IPS-20b (cell line): Measurements from ENCODE around the gene CUTA.
A peak's percentile ranks its signal among the peaks of the same experiment; 100 is the strongest.
"Not testable (repeated sequence)": the region's sequence is repeated elsewhere in the genome, so short reads cannot be mapped to it uniquely, and the experiment has no call there.

Experiments used
- H3K27ac ChIP-seq: one replicate; pipeline ENCODE4 v1.5.1; 2013; ENCODE audit warnings: low read length
- H3K27me3 ChIP-seq: 2 replicates; pipeline ENCODE4 v1.6.1; 2013; ENCODE audit warnings: mild to moderate bottlenecking, low read length, inconsistent platforms; ENCODE audit not compliant: insufficient read depth
- H3K36me3 ChIP-seq: 2 replicates; pipeline ENCODE4 v1.6.1; 2013; ENCODE audit warnings: low read depth, mild to moderate bottlenecking, inconsistent platforms, low read length, moderate library complexity; ENCODE audit not compliant: insufficient read depth
- H3K4me1 ChIP-seq: 2 replicates; pipeline ENCODE4 v1.6.1; 2013; ENCODE audit warnings: mild to moderate bottlenecking, control low read depth, inconsistent platforms, low read length, moderate library complexity; ENCODE audit not compliant: insufficient read depth
- H3K4me3 ChIP-seq: 2 replicates; pipeline ENCODE4 v1.5.1; 2013; ENCODE audit warnings: mild to moderate bottlenecking, low read length, inconsistent platforms
- H3K9ac ChIP-seq: 2 replicates; pipeline ENCODE4 v1.6.1; 2013; ENCODE audit warnings: low read depth, mild to moderate bottlenecking, inconsistent platforms, low read length, moderate library complexity
- H3K9me3 ChIP-seq: 2 replicates; pipeline ENCODE4 v1.6.1; 2013; ENCODE audit warnings: mild to moderate bottlenecking, low read depth, low read length, inconsistent platforms; ENCODE audit not compliant: insufficient read depth

CUTA gene

DNA sequence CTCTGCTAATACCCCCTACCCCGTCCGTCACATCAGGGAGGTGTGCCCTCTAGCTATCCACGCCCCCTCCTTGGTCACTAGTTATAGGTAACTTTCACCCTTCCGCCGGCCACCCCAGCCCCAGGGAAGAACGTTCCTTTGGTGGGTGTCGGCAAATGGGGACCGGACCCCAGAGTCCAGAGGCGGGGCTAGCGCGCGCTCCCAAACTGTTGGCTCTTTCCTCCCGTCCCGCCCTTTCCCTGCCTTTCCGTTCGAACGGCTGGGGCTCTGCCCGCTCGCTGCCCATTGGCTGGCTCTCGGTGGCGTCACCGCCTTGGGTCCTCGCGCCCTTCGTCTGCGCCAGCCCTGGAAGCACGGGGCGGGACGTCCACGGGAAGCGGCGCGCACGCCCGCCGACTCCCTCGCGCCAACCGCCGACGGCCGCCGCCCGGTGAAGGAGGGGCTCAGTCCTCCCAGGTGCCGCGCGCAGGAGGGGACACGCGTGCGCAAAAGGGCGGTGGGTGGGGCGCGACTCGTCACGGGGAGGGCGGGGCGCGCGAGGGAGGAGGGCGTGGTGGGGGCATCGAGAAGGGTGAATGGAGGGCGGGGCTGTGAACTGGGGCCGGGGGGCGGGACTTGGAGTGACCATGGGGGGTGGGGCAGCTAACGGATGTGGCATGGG is 7.7 kb downstream of the CUTA start:
- H3K27ac ChIP-seq, result peak overlapping the region; percentile 65
- H3K4me1 ChIP-seq, result peaks cover 10% of the 10 kb centered on the region; the same call in 1 of the 2 replicates
- no peaks in the 10 kb centered on the region for H3K27me3 ChIP-seq
- peaks cover 64% of the 10 kb centered on the region for H3K36me3 ChIP-seq
- peak overlapping the region; percentile 77 for H3K4me3 ChIP-seq
- no peaks in the 10 kb centered on the region for H3K9me3 ChIP-seq
- peak overlapping the region; percentile 82; the same call in 1 of the 2 replicates for H3K9ac ChIP-seq

- no peaks in the 10 kb centered on the region for H3K9me3 ChIP-seq
- no peak overlapping the region for H3K4me3 ChIP-seq
- no peak overlapping the region for H3K27ac ChIP-seq
- H3K27me3 ChIP-seq, result no peaks in the 10 kb centered on the region
- H3K36me3 ChIP-seq, result peaks cover 64% of the 10 kb centered on the region
- peaks cover 10% of the 10 kb centered on the region; the same call in 1 of the 2 replicates for H3K4me1 ChIP-seq
- H3K9ac ChIP-seq, result no peak overlapping the region
These were observed 10.7 kb downstream of the CUTA start for GRCh38 chr6:33407132-33407718.

DNA sequence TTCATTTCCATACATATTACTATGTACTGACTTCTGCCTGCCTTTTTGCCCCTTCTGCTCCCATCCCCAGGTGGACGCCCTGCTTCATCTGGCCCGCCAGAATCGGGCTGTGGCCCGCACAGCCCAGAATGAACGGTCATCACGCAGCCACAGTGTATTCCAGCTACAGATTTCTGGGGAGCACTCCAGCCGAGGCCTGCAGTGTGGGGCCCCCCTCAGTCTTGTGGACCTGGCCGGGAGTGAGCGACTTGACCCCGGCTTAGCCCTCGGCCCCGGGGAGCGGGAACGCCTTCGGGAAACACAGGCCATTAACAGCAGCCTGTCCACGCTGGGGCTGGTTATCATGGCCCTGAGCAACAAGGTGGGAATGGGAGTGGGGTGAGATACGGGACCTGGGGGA is 11.8 kb downstream of the CUTA start:
- no peaks in the 10 kb centered on the region for H3K27me3 ChIP-seq
- H3K4me1 ChIP-seq, result peaks cover 6% of the 10 kb centered on the region; the same call in 1 of the 2 replicates
- H3K27ac ChIP-seq, result no peak overlapping the region
- H3K36me3 ChIP-seq, result peaks cover 72% of the 10 kb centered on the region
- no peak overlapping the region for H3K9ac ChIP-seq
- no peaks in the 10 kb centered on the region for H3K9me3 ChIP-seq
- H3K4me3 ChIP-seq, result no peak overlapping the region

- no peak overlapping the region for H3K27ac ChIP-seq
These were observed 12.4 kb downstream of the CUTA start for GRCh38 chr6:33405386-33405940.

DNA sequence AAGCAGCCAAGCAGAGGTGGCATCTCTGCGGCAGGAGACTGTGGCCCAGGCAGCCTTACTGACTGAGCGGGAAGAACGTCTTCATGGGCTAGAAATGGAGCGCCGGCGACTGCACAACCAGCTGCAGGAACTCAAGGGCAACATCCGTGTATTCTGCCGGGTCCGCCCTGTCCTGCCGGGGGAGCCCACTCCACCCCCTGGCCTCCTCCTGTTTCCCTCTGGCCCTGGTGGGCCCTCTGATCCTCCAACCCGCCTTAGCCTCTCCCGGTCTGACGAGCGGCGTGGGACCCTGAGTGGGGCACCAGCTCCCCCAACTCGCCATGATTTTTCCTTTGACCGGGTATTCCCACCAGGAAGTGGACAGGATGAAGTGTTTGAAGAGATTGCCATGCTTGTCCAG is 13.0 kb downstream of the CUTA start:
- no peak overlapping the region for H3K27ac ChIP-seq
- H3K9ac ChIP-seq, result no peak overlapping the region
- H3K36me3 ChIP-seq, result peaks cover 84% of the 10 kb centered on the region
- H3K4me3 ChIP-seq, result no peak overlapping the region
- H3K4me1 ChIP-seq, result peaks cover 6% of the 10 kb centered on the region; the same call in 1 of the 2 replicates
- H3K27me3 ChIP-seq, result no peaks in the 10 kb centered on the region
- H3K9me3 ChIP-seq, result no peaks in the 10 kb centered on the region

More at GRCh38 chr6:33405386-33405940, 12.4 kb downstream of the CUTA start:
- H3K9ac ChIP-seq, result no peak overlapping the region
- H3K9me3 ChIP-seq, result no peaks in the 10 kb centered on the region
- no peak overlapping the region for H3K4me3 ChIP-seq
- peaks cover 79% of the 10 kb centered on the region for H3K36me3 ChIP-seq
- peaks cover 6% of the 10 kb centered on the region; the same call in 1 of the 2 replicates for H3K4me1 ChIP-seq
- H3K27me3 ChIP-seq, result no peaks in the 10 kb centered on the region

DNA sequence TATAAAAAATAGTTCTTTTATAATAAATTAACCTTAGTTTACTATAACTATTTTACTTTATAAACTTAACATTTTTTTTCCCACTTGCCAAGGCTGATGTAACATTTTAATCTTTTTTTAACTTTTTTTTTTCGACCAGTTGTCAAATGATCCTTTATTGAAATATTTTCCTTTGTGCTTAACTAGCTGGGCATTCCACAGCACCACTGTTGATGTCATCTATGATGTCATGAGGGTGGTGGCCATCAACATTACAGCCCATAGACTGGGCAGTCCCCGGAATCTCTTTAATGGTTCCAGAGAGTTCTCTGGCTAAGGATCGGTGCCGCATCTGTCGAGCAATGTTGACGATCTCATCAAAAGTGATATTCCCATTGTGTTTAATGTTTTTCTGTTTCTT is 18.0 kb downstream of the CUTA start:
- not testable (repeated sequence) for H3K27ac ChIP-seq, H3K4me1 ChIP-seq, H3K9ac ChIP-seq, H3K27me3 ChIP-seq, H3K9me3 ChIP-seq, H3K4me3 ChIP-seq
- peaks cover 72% of the 10 kb centered on the region for H3K36me3 ChIP-seq

GRCh38 chr6:33398601-33399000 is 19.3 kb downstream of the CUTA start:
- H3K27me3 ChIP-seq, H3K4me3 ChIP-seq, H3K27ac ChIP-seq, H3K9me3 ChIP-seq, H3K4me1 ChIP-seq, H3K9ac ChIP-seq: not testable (repeated sequence)
- peaks cover 64% of the 10 kb centered on the region for H3K36me3 ChIP-seq

DNA sequence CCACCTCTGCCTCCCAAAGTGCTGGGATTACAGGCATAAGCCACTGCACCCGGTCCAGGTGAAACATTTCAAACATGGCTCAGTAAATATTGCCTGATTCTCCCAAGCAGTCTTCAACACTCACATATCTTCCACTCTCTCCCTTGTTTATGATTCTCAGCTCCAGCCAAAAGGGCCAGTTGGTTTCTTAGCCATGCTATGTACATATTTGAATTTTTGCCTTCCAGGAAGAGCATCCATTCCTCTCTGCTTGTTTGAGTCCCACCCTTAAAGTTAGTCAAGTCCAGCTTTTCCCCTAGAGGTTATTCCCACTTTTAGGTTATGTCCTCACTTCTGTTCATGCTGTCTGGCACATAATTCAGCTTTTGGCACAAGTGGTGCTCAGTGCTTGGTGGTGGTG is 20.4 kb downstream of the CUTA start:
- H3K4me1 ChIP-seq, result peaks cover 6% of the 10 kb centered on the region; the same call in 1 of the 2 replicates
- peaks cover 54% of the 10 kb centered on the region for H3K36me3 ChIP-seq
- H3K9ac ChIP-seq, result no peak overlapping the region
- no peak overlapping the region for H3K27ac ChIP-seq
- no peaks in the 10 kb centered on the region for H3K9me3 ChIP-seq
- no peaks in the 10 kb centered on the region for H3K27me3 ChIP-seq
- no peak overlapping the region for H3K4me3 ChIP-seq

DNA sequence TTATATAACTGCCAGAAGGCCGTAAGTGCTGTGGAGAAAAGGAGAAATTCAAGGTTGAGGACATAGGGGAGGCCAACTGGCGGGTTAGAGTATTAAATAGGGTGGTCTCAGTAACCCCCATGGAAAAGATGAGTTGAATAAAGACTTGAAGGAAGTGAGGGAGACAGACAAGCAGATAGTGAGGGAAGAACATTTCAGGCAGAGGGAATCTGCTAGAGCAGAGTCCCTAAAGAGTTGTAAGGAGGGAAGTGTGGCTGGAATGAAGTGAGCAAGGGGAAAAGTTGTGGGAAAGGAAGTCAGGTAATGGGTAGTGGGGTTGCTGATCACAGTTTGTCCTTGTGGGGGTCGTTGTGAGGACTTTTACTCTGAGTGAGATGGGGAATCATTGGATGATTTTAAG is 24.9 kb downstream of the CUTA start:
- Histone ChIP-seq H3K9ac (peak overlapping the region; percentile 93), H3K36me3 (peaks cover 11% of the 10 kb centered on the region; the same call in 1 of the 2 replicates), H3K27ac (no peak overlapping the region), H3K27me3 (no peaks in the 10 kb centered on the region), H3K4me1 (peaks cover 13% of the 10 kb centered on the region; the same call in 1 of the 2 replicates), H3K4me3 (peak overlapping the region; percentile 95), H3K9me3 (no peaks in the 10 kb centered on the region)

- peaks cover 7% of the 10 kb centered on the region; the same call in 1 of the 2 replicates for H3K36me3 ChIP-seq
- H3K27ac ChIP-seq, result no peak overlapping the region
- H3K4me1 ChIP-seq, result peaks cover 13% of the 10 kb centered on the region; the same call in 1 of the 2 replicates
- peak overlapping the region; percentile 93 for H3K9ac ChIP-seq
- no peaks in the 10 kb centered on the region for H3K27me3 ChIP-seq
- H3K4me3 ChIP-seq, result peak overlapping the region; percentile 95
- H3K9me3 ChIP-seq, result no peaks in the 10 kb centered on the region
These were observed 25.3 kb downstream of the CUTA start for GRCh38 chr6:33392595-33392948.

GRCh38 chr6:33391922-33392594 is 25.8 kb downstream of the CUTA start:
- peaks cover 13% of the 10 kb centered on the region; the same call in 1 of the 2 replicates for H3K4me1 ChIP-seq
- H3K27ac ChIP-seq, result peak overlapping the region; percentile 72
- no peaks in the 10 kb centered on the region for H3K9me3 ChIP-seq
- H3K9ac ChIP-seq, result peak overlapping the region; percentile 93
- peaks cover 5% of the 10 kb centered on the region; the same call in 1 of the 2 replicates for H3K36me3 ChIP-seq
- no peaks in the 10 kb centered on the region for H3K27me3 ChIP-seq
- peak overlapping the region; percentile 95 for H3K4me3 ChIP-seq
